Endothelial cell of umbilical vein (primary cell): ENCODE data around the gene FAM156B. TPM values are rescaled to one million over a fixed set of nuclear protein-coding genes. Genes with fewer than 3 reads are reported as not detected.

Experiments
- BruUV-seq: library from RNA; stranded (reverse); fragments of 400-500 nt; replicated peaks from 2 replicates; lab custom pipeline; 2021; lab: Mats Ljungman, UMichigan
- CTCF ChIA-PET: fragments of 300-600, 350-600 bp; sonication (Branson Sonifier 250); formaldehyde crosslinking; loops from one replicate; lab custom pipeline; 2021; ENCODE audit warnings: antibody characterized with exemption, inconsistent platforms; lab: Charles Lee
- POLR2A ChIA-PET: fragments of 300-600, 350-600 bp; sonication (Branson Sonifier 250); formaldehyde crosslinking; loops from one replicate; lab custom pipeline; 2021; ENCODE audit warnings: antibody characterized with exemption, inconsistent platforms; lab: Charles Lee
- DNase-seq: peaks from one replicate; pipeline ENCODE4 v3.0.0-alpha.2; 2011; ENCODE audit warnings: low read depth, low spot score
- FAIRE-seq: peaks from 2 replicates; lab custom pipeline; 2011; peaks lifted over from hg19 to GRCh38; lab: Jason Lieb, UNC
- H2AFZ ChIP-seq: 2 replicates; pipeline ENCODE4 v1.6.0; 2012; ENCODE audit warnings: low read depth, low read length, control low read depth, inconsistent platforms
- H3K27ac ChIP-seq: 2 replicates; pipeline ENCODE4 v1.5.1; 2011; ENCODE audit warnings: low read depth, mild to moderate bottlenecking, control low read depth, low read length, moderate library complexity; ENCODE audit not compliant: insufficient read depth
- H3K27me3 ChIP-seq, 2 experiments: 2 replicates each; pipeline versions ENCODE4 v1.6.0 to v1.6.1; 2011; ENCODE audit warnings: low read length in 2 of 2, mixed read lengths in 1 of 2; ENCODE audit not compliant: control insufficient read depth in 2 of 2, insufficient read depth in 2 of 2
- H3K36me3 ChIP-seq, 2 experiments: 2 replicates in 1 of 2; 3 replicates in 1 of 2; pipeline ENCODE4 v1.5.1; 2011; ENCODE audit warnings: low read length in 2 of 2, mild to moderate bottlenecking in 1 of 2, moderate library complexity in 1 of 2; ENCODE audit not compliant: control insufficient read depth in 2 of 2, insufficient read depth in 2 of 2; ENCODE audit errors: extremely low read depth in 1 of 2
- H3K4me1 ChIP-seq: 3 replicates; pipeline ENCODE4 v1.5.1; 2011; ENCODE audit warnings: mild to moderate bottlenecking, low read length; ENCODE audit not compliant: control insufficient read depth, insufficient read depth; ENCODE audit errors: extremely low read depth
- H3K4me2 ChIP-seq: 2 replicates; pipeline ENCODE4 v1.6.1; 2011; ENCODE audit warnings: low read length, control low read depth, mixed read lengths; ENCODE audit not compliant: insufficient read depth
- H3K4me3 ChIP-seq, 3 experiments: fragments of 200-600 bp in 1 of 3; sonication (generic), shearing (Covaris generic) in 1 of 3; replicated peaks in 1 of 3; 2 replicates each; pipeline ENCODE4 v1.5.1; 2011 to 2016; ENCODE audit warnings: control low read depth in 3 of 3, low read length in 3 of 3, mild to moderate bottlenecking in 2 of 3, inconsistent platforms in 1 of 3, low read depth in 1 of 3, moderate library complexity in 1 of 3; ENCODE audit not compliant: insufficient read depth in 1 of 3
- H3K79me2 ChIP-seq: 2 replicates; pipeline ENCODE4 v1.6.0; 2012; ENCODE audit warnings: low read length, inconsistent platforms; ENCODE audit not compliant: control insufficient read depth, insufficient read depth
- H3K9ac ChIP-seq: replicated peaks from 2 replicates; pipeline ENCODE3; 2011; ENCODE audit warnings: low read length, control low read depth; ENCODE audit not compliant: insufficient read depth; ENCODE audit errors: extremely low read depth
- H3K9me1 ChIP-seq: replicated peaks from 3 replicates; pipeline ENCODE4 v1.6.0; 2011; ENCODE audit warnings: mild to moderate bottlenecking, low read length; ENCODE audit not compliant: control insufficient read depth, insufficient read depth; ENCODE audit errors: extremely low read depth
- H3K9me3 ChIP-seq: replicated peaks from 2 replicates; pipeline ENCODE4 v1.5.1; 2012; ENCODE audit warnings: low read length, inconsistent platforms; ENCODE audit not compliant: control insufficient read depth, insufficient read depth
- H4K20me1 ChIP-seq: replicated peaks from 2 replicates; pipeline ENCODE3; 2011; ENCODE audit warnings: mild to moderate bottlenecking, low read length; ENCODE audit not compliant: control insufficient read depth, insufficient read depth; ENCODE audit errors: extremely low read depth
- CTCF ChIP-seq, 2 donors: IDR thresholded peaks; 1 replicate in 1 of 2; 2 replicates in 1 of 2; pipeline ENCODE4 v1.5.1; 2011; ENCODE audit warnings: low read length in 2 of 2, mild to moderate bottlenecking in 2 of 2, moderate library complexity in 2 of 2, control low read depth in 1 of 2, inconsistent platforms in 1 of 2, low read depth in 1 of 2; ENCODE audit not compliant: insufficient read depth in 1 of 2; ENCODE audit errors: extremely low read depth in 1 of 2
- EZH2 ChIP-seq: IDR thresholded peaks from 2 replicates; pipeline ENCODE4 v1.6.1; 2012; ENCODE audit warnings: borderline replicate concordance, low read depth, mild to moderate bottlenecking, moderate library complexity, low read length, inconsistent platforms; ENCODE audit not compliant: severe bottlenecking
- FOS ChIP-seq: IDR thresholded peaks from 2 replicates; pipeline ENCODE4 v1.6.1; 2011; ENCODE audit warnings: mild to moderate bottlenecking, low read length, moderate library complexity, borderline replicate concordance; ENCODE audit not compliant: insufficient read depth
- GATA2 ChIP-seq: IDR thresholded peaks from 2 replicates; pipeline ENCODE4 v1.7.0; 2011; ENCODE audit warnings: low read depth, mild to moderate bottlenecking, moderate library complexity, mixed read lengths, low read length; ENCODE audit not compliant: insufficient read length, insufficient read depth
- MAX ChIP-seq: IDR thresholded peaks from 2 replicates; pipeline ENCODE4 v1.6.1; 2011; ENCODE audit not compliant: insufficient read depth, insufficient read length
- POLR2A ChIP-seq: IDR thresholded peaks from 2 replicates; pipeline ENCODE4 v1.6.1; 2012; ENCODE audit warnings: low read depth, mild to moderate bottlenecking, control low read depth, low read length
- POLR2AphosphoS5 ChIP-seq: IDR thresholded peaks from 2 replicates; pipeline ENCODE4 v1.6.1; 2012; ENCODE audit warnings: low read depth, mild to moderate bottlenecking, control low read depth, low read length, moderate library complexity; ENCODE audit not compliant: insufficient read depth
- dilution Hi-C: fragments of 300-500 bp; cut with MboI; formaldehyde crosslinking; loops from one replicate; pipeline ENCODE4 v1.15.0; 2019; ENCODE audit warnings: low sequenced_read_pairs; ENCODE audit not compliant: extremely low pct_ligation_motif_present
- intact Hi-C: fragments of 100-400 bp; cut with micrococcal nuclease; formaldehyde crosslinking; loops from one replicate; pipeline ENCODE4 v1.10.0; 2022
- polyA plus RNA-seq, 4 experiments: library from polyadenylated mRNA; depleted of rRNA in 3 of 4; stranded (reverse) in 3 of 4; unstranded in 1 of 4; fragments of >200 nt; gene quantifications; 2 replicates each; pipeline versions ENCODE4 v1.2.1 to v1.2.3, GENCODE V29; 2011 to 2012; ENCODE audit warnings: missing spikeins in 1 of 4
- total RNA-seq: library from RNA; stranded (reverse); gene quantifications from 2 replicates; pipeline ENCODE4 v1.2.3, GENCODE V29; 2021

FAM156B gene
- total and polyA plus RNA-seq, 2 donors (not counting 3 experiments of a cell fraction or from before 2014, with no cell fraction given) = 16.7 to 33.9 TPM

- dilution Hi-C loops = no loop called here
- FAIRE-seq (no peak), DNase-seq (no peak)
- ChIA-PET POLR2A (no interaction called here), CTCF (no interaction called here)
- H3K9me1 ChIP-seq = no peaks in the 10 kb centered on the region
- no peaks in the 10 kb centered on the region for H3K4me1 ChIP-seq
- no peaks in the 10 kb centered on the region for H3K27me3 ChIP-seq
- H3K79me2 ChIP-seq = no peaks in the 10 kb centered on the region
- no peak within 1 kb of the TSS for H3K27ac ChIP-seq
- intact Hi-C loops = no loop called here
- H2AFZ ChIP-seq = no peak within 1 kb of the TSS
- no TSS peak for BruUV-seq
- no peak within 1 kb of the TSS for H3K4me2 ChIP-seq
- no peak within 1 kb of the TSS for H3K9ac ChIP-seq
- no peaks in the 10 kb centered on the region for H3K36me3 ChIP-seq
- H4K20me1 ChIP-seq = no peaks in the 10 kb centered on the region
- no peak within 1 kb of the TSS for H3K4me3 ChIP-seq
- H3K9me3 ChIP-seq = no peaks in the 10 kb centered on the region
- no peak for TF ChIP-seq POLR2AphosphoS5
- no peak for TF ChIP-seq FOS
- TF ChIP-seq GATA2 = no peak
- TF ChIP-seq MAX = no peak
- no peak for TF ChIP-seq POLR2A
- TF ChIP-seq EZH2 = no peak
- no peak for TF ChIP-seq CTCF (IDR thresholded peaks at IDR 0.05; ENCODE audit: extremely low read depth in 1 of 2, insufficient read depth in 1 of 2, low read depth in 1 of 2, low read length in 2 of 2)
Measured at GRCh38 chrX:52867610-52868348, 29.4 kb upstream of the FAM156B start, which contains the start of gene XAGE3. Gene XAGE3, minus strand, starts transcription at chrX:52868083. Its CDS starts 950 bp downstream, at chrX:52867133.
